K562 (cell line): ENCODE measurements around the gene CHMP3. TPM values are rescaled to one million over a fixed set of nuclear protein-coding genes. Genes with fewer than 3 reads are reported as not detected.

ENCODE experiments used
- ATAC-seq: fragments of 200-7000 bp; cut with Tn5 transposase; 3 replicates; pipeline ENCODE4 v1.9.1; 2020; ENCODE audit warnings: moderate library complexity
- BruUV-seq: library from RNA; stranded (reverse); fragments of 400-500 nt; replicated peaks from 2 replicates; lab custom pipeline; 2021; lab: Mats Ljungman, UMichigan
- CTCF ChIA-PET: fragments of 300-600 bp; formaldehyde crosslinking; extraction: SDS; loops from one replicate; lab custom pipeline; 2021; ENCODE audit warnings: low intra/inter-chr PET ratio; lab: Yijun Ruan, JAX
- POLR2A ChIA-PET: fragments of 300-600, 350-650 bp; sonication (Branson Sonifier 250); formaldehyde crosslinking; extraction: SDS; loops from one replicate; lab custom pipeline; 2021; ENCODE audit warnings: antibody characterized with exemption, inconsistent platforms; lab: Yijun Ruan, JAX
- DNase-seq, 4 experiments: peaks; one replicate each; pipeline versions ENCODE4 v3.0.0 to v3.0.0-alpha.2; 2011 to 2018; ENCODE audit warnings: low spot score in 3 of 4, mixed read lengths in 3 of 4; ENCODE audit errors: extremely low read depth in 1 of 4
- FAIRE-seq: peaks from 2 replicates; lab custom pipeline; 2011; peaks lifted over from hg19 to GRCh38; lab: Jason Lieb, UNC
- H2AFZ ChIP-seq: 2 replicates; pipeline ENCODE4 v1.6.0; 2011; ENCODE audit warnings: low read depth, low read length, control low read depth, inconsistent platforms
- H3K27ac ChIP-seq: fragments of 200-600 bp; 3 replicates; pipeline ENCODE4 v1.8.0; 2011; ENCODE audit warnings: low read depth, mild to moderate bottlenecking, control low read depth, inconsistent platforms, low read length, moderate library complexity, mixed read lengths; ENCODE audit errors: extremely low read depth
- H3K27me3 ChIP-seq, 2 experiments: fragments of 300-600 bp in 1 of 2; 2 replicates in 1 of 2; 3 replicates in 1 of 2; pipeline versions ENCODE4 v1.6.0 to v1.8.0; 2011; ENCODE audit warnings: inconsistent platforms in 2 of 2, low read length in 2 of 2, mild to moderate bottlenecking in 1 of 2, mixed read lengths in 1 of 2, moderate library complexity in 1 of 2; ENCODE audit not compliant: control insufficient read depth in 2 of 2, insufficient read depth in 2 of 2
- H3K36me3 ChIP-seq: fragments of 300-600 bp; 3 replicates; pipeline ENCODE4 v1.8.0; 2011; ENCODE audit warnings: mild to moderate bottlenecking, low read length, inconsistent platforms; ENCODE audit not compliant: control insufficient read depth, insufficient read depth
- H3K4me1 ChIP-seq, 2 experiments: fragments of 200-600 bp in 1 of 2; replicated peaks in 1 of 2; 2 replicates in 1 of 2; 3 replicates in 1 of 2; pipeline versions ENCODE4 v1.5.1 to v1.8.0; 2011; ENCODE audit warnings: inconsistent platforms in 2 of 2, low read length in 2 of 2, mild to moderate bottlenecking in 1 of 2, mixed read lengths in 1 of 2, moderate library complexity in 1 of 2; ENCODE audit not compliant: control insufficient read depth in 2 of 2, insufficient read depth in 2 of 2
- H3K4me2 ChIP-seq: 2 replicates; pipeline ENCODE4 v1.6.1; 2011; ENCODE audit warnings: low read length, control low read depth, inconsistent platforms, mixed read lengths; ENCODE audit not compliant: insufficient read depth
- H3K4me3 ChIP-seq: fragments of 200-600 bp; sonication (generic), shearing (Covaris generic); 2 replicates; pipeline ENCODE4 v1.5.1; 2016; ENCODE audit warnings: control low read depth, inconsistent platforms
- H3K79me2 ChIP-seq: fragments of 200-600 bp; 3 replicates; pipeline ENCODE4 v1.8.0; 2011; ENCODE audit warnings: low read length, inconsistent platforms; ENCODE audit not compliant: control insufficient read depth, insufficient read depth
- H3K9ac ChIP-seq, 2 experiments: 2 replicates each; pipeline versions ENCODE4 v1.6.0 to v1.6.1; 2011; ENCODE audit warnings: low read depth in 2 of 2, low read length in 2 of 2, control low read depth in 1 of 2, inconsistent platforms in 1 of 2, mild to moderate bottlenecking in 1 of 2, mixed read lengths in 1 of 2; ENCODE audit not compliant: insufficient read depth in 1 of 2
- H3K9me1 ChIP-seq: one replicate; pipeline ENCODE4 v1.6.0; 2011; ENCODE audit warnings: inconsistent platforms, mild to moderate bottlenecking, low read length, moderate library complexity; ENCODE audit not compliant: control insufficient read depth, insufficient read depth
- H3K9me3 ChIP-seq: replicated peaks from 2 replicates; pipeline ENCODE4 v1.5.1; 2011; ENCODE audit warnings: low read depth, low read length, inconsistent platforms; ENCODE audit not compliant: control insufficient read depth, insufficient read depth
- H4K20me1 ChIP-seq: replicated peaks from 2 replicates; pipeline ENCODE4 v1.6.1; 2011; ENCODE audit warnings: low read length, inconsistent platforms, mixed read lengths; ENCODE audit not compliant: control insufficient read depth, insufficient read depth
- CBFB ChIP-seq: sonication (generic); formaldehyde crosslinking; IDR thresholded peaks from 2 replicates; pipeline ENCODE4 v1.4.0; 2020; ENCODE audit warnings: mild to moderate bottlenecking, missing genetic modification reagents
- HLTF ChIP-seq: fragments of 450-650 bp; IDR thresholded peaks from 2 replicates; pipeline ENCODE4 v1.6.1; 2016
- MED1 ChIP-seq: sonication (generic); formaldehyde crosslinking; IDR thresholded peaks from 2 replicates; pipeline ENCODE4 v1.8.1; 2023; ENCODE audit warnings: missing genetic modification reagents, borderline replicate concordance
- SAFB2 ChIP-seq: fragments of 200-400 bp; formaldehyde crosslinking; IDR thresholded peaks from 2 replicates; pipeline ENCODE4 v1.6.1; 2018; ENCODE audit warnings: borderline replicate concordance, low read length, low read depth, moderate library complexity; ENCODE audit not compliant: severe bottlenecking
- WGBS: fragments of 100-300 bp; shearing (Covaris generic); methylation state at CpG from one replicate; pipeline ENCODE4 v1.1.6; 2016; ENCODE audit warnings: low coverage, mixed read lengths; ENCODE audit not compliant: insufficient coverage; ENCODE audit errors: missing lambda C conversion rate; 5-methylcytosine and 5-hydroxymethylcytosine counted together
- in situ Hi-C: fragments of 300-500 bp; cut with MboI; formaldehyde crosslinking; loops from 4 replicates; pipeline ENCODE4 v1.15.0; 2018; ENCODE audit warnings: inconsistent platforms, mixed read lengths
- intact Hi-C: fragments of 100-400 bp; cut with micrococcal nuclease; formaldehyde crosslinking; loops from 2 replicates; pipeline ENCODE4 v1.14.2; 2022
- polyA plus RNA-seq, 8 experiments: library from polyadenylated mRNA; depleted of rRNA in 4 of 8; stranded (reverse) in 5 of 8; unstranded in 3 of 8; fragments of >200 nt; fragmentation: Nextera tagmentation in 2 of 8; fragmentation: Illumina TruSeq in 1 of 8; extraction: Ambion mirVana in 2 of 8; extraction: Trizol in 1 of 8; gene quantifications; 2 replicates each; pipeline versions ENCODE4 v1.2.1 to v1.2.3, GENCODE V29; 2011 to 2014; ENCODE audit warnings: inconsistent platforms in 1 of 8, missing spikeins in 1 of 8
- total RNA-seq, 7 experiments: library from RNA; depleted of rRNA in 6 of 7; stranded (reverse); fragments of >200 nt in 6 of 7; fragmentation: Illumina TruSeq in 2 of 7; extraction: Trizol in 2 of 7; gene quantifications; 2 replicates each; pipeline versions ENCODE4 v1.2.1 to v1.2.3, GENCODE V29; 2011 to 2021; ENCODE audit warnings: low replicate concordance in 1 of 7
- TF ChIP-seq, protein P1 (sequence below): sonication (generic); formaldehyde crosslinking; IDR thresholded peaks from 2 replicates; pipeline ENCODE4 v1.8.0; 2022; ENCODE audit warnings: mild to moderate bottlenecking, missing genetic modification reagents

The CHMP3 gene
- total and polyA plus RNA-seq, 9 of the 15 experiments (the other 6 are each of a cell fraction or from before 2014, with no cell fraction given) = 20.6 to 52.5 (median 31.7) TPM

DNA sequence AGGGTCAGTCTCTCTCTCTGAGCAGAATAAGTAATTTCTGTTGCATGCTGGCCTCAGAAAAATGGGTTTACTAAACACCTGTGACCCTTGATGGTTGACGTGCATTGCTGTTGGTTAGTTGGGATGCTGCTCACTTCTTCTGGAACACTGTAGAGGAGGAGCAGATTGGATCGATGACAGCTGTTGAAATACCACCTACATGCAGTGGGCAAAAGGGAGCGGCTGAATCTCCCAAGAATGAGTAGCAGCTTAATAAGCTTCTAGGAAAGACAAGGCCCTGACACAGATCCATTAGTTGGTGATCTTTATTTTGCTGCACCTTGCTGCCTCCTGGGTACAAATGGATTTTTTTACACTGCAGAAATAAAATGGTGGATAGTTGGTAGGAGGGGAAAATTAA, 78.9 kb downstream of the CHMP3 start:
- ChIA-PET POLR2A (interaction anchor here (1.1 kb wide), 1 partner anchor 22 kb away, joined by 3 read pairs; no protein-coding TSS in a partner anchor), CTCF (no interaction called here)
- DNase-seq = no peak
- BruUV-seq = no TSS peak
- no peak for ATAC-seq
- no peaks in the 10 kb centered on the region for H3K27me3 ChIP-seq
- no peaks in the 10 kb centered on the region for H3K79me2 ChIP-seq
- peaks cover 97% of the 10 kb centered on the region for H3K36me3 ChIP-seq
- no peak overlapping the region for H2AFZ ChIP-seq
- H3K4me3 ChIP-seq = no peak overlapping the region
- H3K4me1 ChIP-seq = no peaks in the 10 kb centered on the region
- H3K9ac ChIP-seq = no peak overlapping the region
- H3K27ac ChIP-seq = no peak overlapping the region
- intact Hi-C loops (no loop called here), in situ Hi-C loops (no loop called here)
- no peaks in the 10 kb centered on the region for H3K9me3 ChIP-seq
- 96% methylated on average over 3 of the region's 3 CpGs for WGBS
- no peaks in the 10 kb centered on the region for H3K9me1 ChIP-seq
- H3K4me2 ChIP-seq = no peak overlapping the region
- no peak for FAIRE-seq
- TF ChIP-seq, protein P1, sequence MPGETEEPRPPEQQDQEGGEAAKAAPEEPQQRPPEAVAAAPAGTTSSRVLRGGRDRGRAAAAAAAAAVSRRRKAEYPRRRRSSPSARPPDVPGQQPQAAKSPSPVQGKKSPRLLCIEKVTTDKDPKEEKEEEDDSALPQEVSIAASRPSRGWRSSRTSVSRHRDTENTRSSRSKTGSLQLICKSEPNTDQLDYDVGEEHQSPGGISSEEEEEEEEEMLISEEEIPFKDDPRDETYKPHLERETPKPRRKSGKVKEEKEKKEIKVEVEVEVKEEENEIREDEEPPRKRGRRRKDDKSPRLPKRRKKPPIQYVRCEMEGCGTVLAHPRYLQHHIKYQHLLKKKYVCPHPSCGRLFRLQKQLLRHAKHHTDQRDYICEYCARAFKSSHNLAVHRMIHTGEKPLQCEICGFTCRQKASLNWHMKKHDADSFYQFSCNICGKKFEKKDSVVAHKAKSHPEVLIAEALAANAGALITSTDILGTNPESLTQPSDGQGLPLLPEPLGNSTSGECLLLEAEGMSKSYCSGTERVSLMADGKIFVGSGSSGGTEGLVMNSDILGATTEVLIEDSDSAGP (CRISPR knock-in tag) = no peak
- TF ChIP-seq SAFB2 (no peak), MED1 (CRISPR knock-in tag) (no peak), CBFB (CRISPR knock-in tag) (no peak), HLTF (no peak)
- no peaks in the 10 kb centered on the region for H4K20me1 ChIP-seq
